ENCODE data around the gene C3orf52. TPM values are rescaled to one million over a fixed set of nuclear protein-coding genes. Genes with fewer than 3 reads are reported as not detected.

The C3orf52 gene
- total RNA-seq, 4 donors from 2014 or later: 32.0 to 62.9 (median 45.9) TPM

DNA sequence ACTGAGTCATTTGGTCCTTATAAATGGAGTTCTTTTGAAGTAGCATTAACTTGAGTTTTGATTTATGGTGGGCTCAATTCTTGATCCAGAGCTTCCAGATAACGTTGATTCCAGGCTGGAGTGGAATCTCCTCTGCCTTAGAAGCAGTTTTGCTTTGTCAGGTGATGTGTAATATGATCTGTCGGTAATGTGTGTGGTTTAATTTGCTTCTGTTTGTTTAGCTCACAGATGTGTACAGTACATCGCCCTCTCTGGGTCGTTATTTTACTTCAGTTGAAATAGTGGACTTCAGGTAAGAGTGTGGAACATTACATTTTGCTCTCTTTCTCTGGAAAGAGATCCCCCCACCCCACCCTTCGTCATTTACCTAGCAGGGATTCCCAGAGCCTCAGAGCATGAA, 23.1 kb downstream of the C3orf52 start:
- intact Hi-C loops (cut with DNase I): no loop called here
- WGBS, 2 donors: 48 to 59% methylated on average over 5 of the region's 5 CpGs
- no peaks in the 10 kb centered on the region for H3K36me3 ChIP-seq
- H3K27me3 ChIP-seq: no peaks in the 10 kb centered on the region
- TF ChIP-seq, protein P1, sequence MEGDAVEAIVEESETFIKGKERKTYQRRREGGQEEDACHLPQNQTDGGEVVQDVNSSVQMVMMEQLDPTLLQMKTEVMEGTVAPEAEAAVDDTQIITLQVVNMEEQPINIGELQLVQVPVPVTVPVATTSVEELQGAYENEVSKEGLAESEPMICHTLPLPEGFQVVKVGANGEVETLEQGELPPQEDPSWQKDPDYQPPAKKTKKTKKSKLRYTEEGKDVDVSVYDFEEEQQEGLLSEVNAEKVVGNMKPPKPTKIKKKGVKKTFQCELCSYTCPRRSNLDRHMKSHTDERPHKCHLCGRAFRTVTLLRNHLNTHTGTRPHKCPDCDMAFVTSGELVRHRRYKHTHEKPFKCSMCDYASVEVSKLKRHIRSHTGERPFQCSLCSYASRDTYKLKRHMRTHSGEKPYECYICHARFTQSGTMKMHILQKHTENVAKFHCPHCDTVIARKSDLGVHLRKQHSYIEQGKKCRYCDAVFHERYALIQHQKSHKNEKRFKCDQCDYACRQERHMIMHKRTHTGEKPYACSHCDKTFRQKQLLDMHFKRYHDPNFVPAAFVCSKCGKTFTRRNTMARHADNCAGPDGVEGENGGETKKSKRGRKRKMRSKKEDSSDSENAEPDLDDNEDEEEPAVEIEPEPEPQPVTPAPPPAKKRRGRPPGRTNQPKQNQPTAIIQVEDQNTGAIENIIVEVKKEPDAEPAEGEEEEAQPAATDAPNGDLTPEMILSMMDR (IDR thresholded peaks at IDR 0.05): no peak
- no peak for TF ChIP-seq POLR2A (IDR thresholded peaks at IDR 0.05)
- no peak overlapping the region for H3K4me3 ChIP-seq (replicated peaks in 1 of 3)
- peak overlapping the region in 1 of 3 donors; percentile 2 for H3K27ac ChIP-seq
- H3K9me3 ChIP-seq: no peaks in the 10 kb centered on the region
- peaks cover 0 to 14% of the 10 kb centered on the region in 2 donors for H3K4me1 ChIP-seq
- no peak for DNase-seq

DNA sequence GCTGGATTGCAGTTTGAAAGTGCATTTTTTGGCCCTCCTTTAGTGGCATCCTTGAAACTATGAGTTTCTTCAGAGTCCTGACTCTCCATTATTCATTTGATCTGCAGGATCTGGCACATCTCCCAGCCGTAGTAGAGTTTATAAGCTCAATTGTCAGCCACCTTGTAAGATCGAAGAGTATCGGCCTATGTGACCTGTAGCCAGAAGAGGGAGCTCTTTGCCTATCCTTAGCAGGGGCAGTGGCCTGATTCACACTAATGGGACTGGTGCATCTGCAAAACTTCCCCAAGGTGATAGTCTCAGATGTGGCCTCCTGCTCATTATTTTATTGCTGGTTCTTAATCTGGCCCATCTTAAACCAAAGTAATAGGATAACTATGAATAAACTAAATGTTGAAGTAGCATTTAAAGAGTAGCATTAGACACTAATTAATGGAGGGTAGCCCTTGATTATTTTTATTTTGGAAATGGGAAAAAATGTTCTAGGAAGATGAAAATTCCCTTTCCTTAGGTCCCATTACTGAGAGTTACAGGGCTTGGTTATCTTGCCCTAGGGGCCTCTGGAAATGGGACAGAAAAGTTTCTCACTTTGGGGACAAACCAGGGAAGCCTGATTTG, 25.7 kb downstream of the C3orf52 start:
- peak; percentile 34 to 36 for DNase-seq
- no peak overlapping the region for H3K4me3 ChIP-seq (replicated peaks in 1 of 3)
- H3K27ac ChIP-seq: no peak overlapping the region
- WGBS, 2 donors: 63 to 74% methylated on average over 3 of the region's 3 CpGs
- H3K4me1 ChIP-seq: no peaks in the 10 kb centered on the region
- intact Hi-C loops (cut with DNase I): loop anchor here (10.0 kb wide), 1 partner anchor 413 kb away; no protein-coding TSS in a partner anchor
- H3K27me3 ChIP-seq: no peaks in the 10 kb centered on the region
- TF ChIP-seq, protein P1 (IDR thresholded peaks at IDR 0.05): peak; percentile 16 to 58 (median 46)
- no peak for TF ChIP-seq POLR2A (IDR thresholded peaks at IDR 0.05)
- no peaks in the 10 kb centered on the region for H3K9me3 ChIP-seq
- H3K36me3 ChIP-seq: peaks cover 0 to 2% of the 10 kb centered on the region in 2 donors

DNA sequence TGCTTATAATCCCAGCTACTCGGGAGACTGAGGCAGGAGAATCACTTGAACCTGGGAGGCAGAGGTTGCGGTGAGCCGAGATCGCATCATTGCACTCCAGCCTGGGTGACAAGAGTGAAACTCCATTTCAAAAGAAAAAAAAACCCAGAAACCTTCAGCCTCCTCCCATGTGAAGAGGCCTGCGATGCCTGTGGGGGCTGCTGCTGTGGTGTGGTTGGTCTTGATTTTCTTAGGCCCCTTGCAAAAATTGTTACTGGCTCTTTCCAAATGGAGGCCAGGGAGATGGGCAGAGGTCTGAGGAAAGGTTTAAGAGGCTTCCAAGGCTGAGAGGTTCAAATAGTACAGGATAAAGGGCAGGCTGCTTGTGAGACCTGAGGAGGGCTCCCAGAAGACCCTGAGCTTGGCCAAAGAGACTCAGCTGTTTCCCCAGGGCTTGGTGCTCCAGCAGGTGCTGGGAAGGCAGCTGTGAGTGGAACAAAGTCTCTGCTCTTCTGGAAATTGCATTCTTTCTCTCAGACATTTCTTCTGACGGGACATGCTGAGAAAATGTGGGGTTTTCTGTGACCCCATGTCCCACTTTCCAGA, 28.5 kb downstream of the C3orf52 start:
- Histone ChIP-seq H3K27me3 (no peaks in the 10 kb centered on the region), H3K4me3 (replicated peaks in 1 of 3) (no peak overlapping the region), H3K4me1 (peaks cover 0 to 1% of the 10 kb centered on the region in 2 donors), H3K36me3 (peaks cover 0 to 5% of the 10 kb centered on the region in 2 donors), H3K9me3 (no peaks in the 10 kb centered on the region), H3K27ac (no peak overlapping the region)
- DNase-seq: no peak
- 94 to 97% methylated on average over 6 of the region's 6 CpGs for WGBS, 2 donors
- TF ChIP-seq POLR2A (IDR thresholded peaks at IDR 0.05): no peak
- TF ChIP-seq, protein P1 (IDR thresholded peaks at IDR 0.05): no peak
- intact Hi-C loops (cut with DNase I): loop anchor here (10.0 kb wide), 1 partner anchor 410 kb away; no protein-coding TSS in a partner anchor

DNA sequence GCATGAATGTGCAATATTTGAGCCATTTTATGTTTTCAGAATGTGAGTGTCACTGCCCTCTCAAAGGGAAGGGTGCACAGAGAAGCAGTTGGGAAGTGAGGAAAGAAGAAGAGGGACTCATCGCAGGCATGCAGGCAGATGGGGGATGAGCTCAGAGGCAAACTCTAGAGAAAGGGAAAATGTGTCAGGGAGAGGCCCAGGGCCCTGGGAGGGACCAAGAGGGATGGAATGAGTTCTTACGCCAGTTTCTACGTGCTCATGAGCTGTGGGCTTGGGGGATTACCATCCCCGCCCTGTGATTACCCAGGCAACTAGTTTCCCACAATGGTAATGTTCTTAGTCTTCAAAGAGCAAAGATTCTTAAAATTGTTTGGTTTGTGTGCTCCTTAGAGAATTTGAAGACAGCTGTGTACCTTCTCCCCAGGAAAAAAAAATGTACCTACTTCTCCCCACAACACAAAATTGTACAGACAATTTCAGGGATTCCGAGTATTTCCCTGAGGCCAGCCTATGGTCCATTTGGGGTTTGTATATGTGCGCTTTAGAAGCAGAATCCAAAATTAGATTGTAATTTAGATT, 29.1 kb downstream of the C3orf52 start:
- Histone ChIP-seq H3K36me3 (peaks cover 0 to 5% of the 10 kb centered on the region in 2 donors), H3K27me3 (no peaks in the 10 kb centered on the region), H3K27ac (no peak overlapping the region), H3K9me3 (no peaks in the 10 kb centered on the region), H3K4me1 (peaks cover 0 to 7% of the 10 kb centered on the region in 2 donors), H3K4me3 (replicated peaks in 1 of 3) (no peak overlapping the region)
- intact Hi-C loops (cut with DNase I): loop anchor here (10.0 kb wide), 1 partner anchor 410 kb away; no protein-coding TSS in a partner anchor
- no peak for TF ChIP-seq POLR2A (IDR thresholded peaks at IDR 0.05)
- TF ChIP-seq, protein P1 (IDR thresholded peaks at IDR 0.05): no peak
- no peak for DNase-seq
- 89 to 91% methylated on average over 6 of the region's 6 CpGs for WGBS, 2 donors

Measured in thyroid gland (tissue), 4 donors.